BLaER1 (cell line): ENCODE measurements around the gene IL2.

Experiments used
- H3K27ac ChIP-seq: shearing (Covaris generic); formaldehyde crosslinking; 2 replicates; pipeline ENCODE4 v1.8.1; 2022
- H3K27me3 ChIP-seq: shearing (Covaris generic); formaldehyde crosslinking; 2 replicates; pipeline ENCODE4 v1.8.1; 2022
- H3K36me3 ChIP-seq: shearing (Covaris generic); formaldehyde crosslinking; 2 replicates; pipeline ENCODE4 v1.8.1; 2022
- H3K4me1 ChIP-seq: shearing (Covaris generic); formaldehyde crosslinking; 2 replicates; pipeline ENCODE4 v1.8.1; 2022
- H3K4me2 ChIP-seq: shearing (Covaris generic); formaldehyde crosslinking; 2 replicates; pipeline ENCODE4 v1.8.1; 2022
- H3K4me3 ChIP-seq: shearing (Covaris generic); formaldehyde crosslinking; 2 replicates; pipeline ENCODE4 v1.8.1; 2022
- H3K9ac ChIP-seq: shearing (Covaris generic); formaldehyde crosslinking; 2 replicates; pipeline ENCODE4 v1.8.1; 2022
- H3K9me3 ChIP-seq: shearing (Covaris generic); formaldehyde crosslinking; 2 replicates; pipeline ENCODE4 v1.8.1; 2022
- H4K20me1 ChIP-seq: shearing (Covaris generic); formaldehyde crosslinking; 2 replicates; pipeline ENCODE4 v1.8.1; 2022
- Cebpa-rat ChIP-seq: shearing (Covaris generic); IDR thresholded peaks from 2 replicates; pipeline ENCODE4 v1.8.1; 2022

The IL2 gene

DNA sequence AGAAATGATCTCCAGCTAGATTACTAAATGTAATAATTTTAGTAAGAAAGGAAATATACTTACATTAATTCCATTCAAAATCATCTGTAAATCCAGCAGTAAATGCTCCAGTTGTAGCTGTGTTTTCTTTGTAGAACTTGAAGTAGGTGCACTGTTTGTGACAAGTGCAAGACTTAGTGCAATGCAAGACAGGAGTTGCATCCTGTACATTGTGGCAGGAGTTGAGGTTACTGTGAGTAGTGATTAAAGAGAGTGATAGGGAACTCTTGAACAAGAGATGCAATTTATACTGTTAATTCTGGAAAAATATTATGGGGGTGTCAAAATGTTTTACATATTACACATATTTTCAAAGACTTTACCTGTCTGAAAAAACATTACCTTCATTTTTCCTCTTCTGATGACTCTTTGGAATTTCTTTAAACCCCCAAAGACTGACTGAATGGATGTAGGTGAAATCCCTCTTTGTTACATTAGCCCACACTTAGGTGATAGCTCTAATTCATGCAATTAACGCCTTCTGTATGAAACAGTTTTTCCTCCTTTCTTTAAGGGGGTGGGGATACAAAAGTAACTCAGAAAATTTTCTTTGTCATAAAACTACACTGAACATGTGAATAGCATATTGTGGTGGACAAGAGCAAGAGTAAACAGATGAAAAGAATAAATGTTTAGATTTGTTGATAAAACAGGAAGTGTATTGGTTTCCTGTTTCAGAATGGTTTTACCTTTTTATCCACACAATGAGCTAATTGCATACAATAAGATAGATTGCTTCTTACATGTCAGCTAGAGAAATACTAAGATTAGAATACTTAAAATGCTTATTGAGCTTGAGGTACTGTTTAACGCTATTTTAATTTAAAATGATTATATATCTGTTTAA is at the start of gene IL2:
Gene IL2, minus strand, starts transcription at position 495 of the 886 bp plus-strand sequence. Its CDS starts 285 bp downstream, at position 210.
- no peak for TF ChIP-seq Cebpa-rat
- no peak within 1 kb of the TSS for H3K9ac ChIP-seq
- H4K20me1 ChIP-seq = no peaks in the 10 kb centered on the region
- H3K27me3 ChIP-seq = no peaks in the 10 kb centered on the region
- H3K4me1 ChIP-seq = 0 out of 2 replicates have a peak, but pooled peaks cover 13% of the 10 kb centered on the region
- no peaks in the 10 kb centered on the region for H3K36me3 ChIP-seq
- no peak within 1 kb of the TSS for H3K27ac ChIP-seq
- no peak within 1 kb of the TSS for H3K4me2 ChIP-seq
- H3K9me3 ChIP-seq = no peaks in the 10 kb centered on the region
- no peak within 1 kb of the TSS for H3K4me3 ChIP-seq

DNA sequence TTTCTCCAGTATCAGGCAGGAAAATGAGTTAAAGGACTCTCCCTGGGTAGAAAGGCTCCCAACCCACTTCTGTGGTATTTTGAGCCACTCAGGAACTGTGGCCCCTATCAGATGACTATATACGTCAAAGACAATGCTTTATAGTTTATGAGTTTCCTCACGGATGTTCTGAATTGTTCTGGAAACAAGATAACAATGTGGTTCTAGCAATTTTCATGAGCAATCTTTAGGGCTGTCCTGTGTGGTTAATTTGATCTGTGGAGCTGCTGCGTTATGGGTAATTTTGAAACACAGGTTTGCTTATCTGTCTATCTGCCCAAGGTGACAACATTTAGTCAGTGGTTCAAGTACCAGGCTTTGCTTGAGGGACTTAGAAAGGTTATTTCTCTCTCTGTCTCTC is 46.7 kb upstream of the IL2 start:
- Histone ChIP-seq H3K4me1 (no peaks in the 10 kb centered on the region), H3K27ac (no peak overlapping the region), H3K9ac (no peak overlapping the region), H3K9me3 (no peaks in the 10 kb centered on the region), H3K36me3 (no peaks in the 10 kb centered on the region), H3K27me3 (no peaks in the 10 kb centered on the region), H3K4me2 (no peak overlapping the region), H3K4me3 (no peak overlapping the region), H4K20me1 (no peaks in the 10 kb centered on the region)
- TF ChIP-seq Cebpa-rat = no peak

DNA sequence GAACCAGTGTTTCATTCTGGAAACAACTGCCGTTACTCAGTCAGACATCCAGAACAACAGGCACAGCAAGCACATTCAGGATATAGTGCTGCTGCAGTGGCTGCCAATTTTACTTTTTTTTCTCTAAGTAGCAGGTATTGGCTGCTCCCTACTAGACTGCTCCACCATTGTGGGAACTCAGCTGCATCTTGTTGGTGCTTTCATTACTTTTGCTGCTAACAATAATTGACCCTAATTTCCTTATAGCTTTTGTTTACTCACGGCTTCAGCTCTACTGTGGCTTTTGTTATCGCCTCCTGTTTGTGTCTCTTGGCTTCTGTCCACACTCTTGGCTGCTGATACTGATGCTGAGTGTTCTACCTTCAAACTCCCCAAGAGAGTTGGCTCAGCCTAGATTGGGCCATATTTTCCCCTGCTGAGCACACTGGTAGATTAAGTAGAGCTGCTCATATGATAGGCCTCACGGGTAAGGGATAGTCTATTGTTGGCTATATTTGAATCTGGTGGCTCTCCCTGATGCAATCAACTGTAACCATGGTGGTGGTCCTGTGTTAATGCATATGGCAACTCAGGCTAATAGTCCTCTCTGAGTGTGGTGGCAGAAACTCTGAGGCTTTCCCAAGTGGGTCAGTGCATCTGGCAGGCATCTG is 44.5 kb upstream of the IL2 start:
- Histone ChIP-seq H3K27ac (no peak overlapping the region), H3K36me3 (no peaks in the 10 kb centered on the region), H3K4me2 (no peak overlapping the region), H3K9me3 (no peaks in the 10 kb centered on the region), H3K4me3 (no peak overlapping the region), H4K20me1 (no peaks in the 10 kb centered on the region), H3K4me1 (no peaks in the 10 kb centered on the region), H3K27me3 (no peaks in the 10 kb centered on the region), H3K9ac (no peak overlapping the region)
- no peak for TF ChIP-seq Cebpa-rat

DNA sequence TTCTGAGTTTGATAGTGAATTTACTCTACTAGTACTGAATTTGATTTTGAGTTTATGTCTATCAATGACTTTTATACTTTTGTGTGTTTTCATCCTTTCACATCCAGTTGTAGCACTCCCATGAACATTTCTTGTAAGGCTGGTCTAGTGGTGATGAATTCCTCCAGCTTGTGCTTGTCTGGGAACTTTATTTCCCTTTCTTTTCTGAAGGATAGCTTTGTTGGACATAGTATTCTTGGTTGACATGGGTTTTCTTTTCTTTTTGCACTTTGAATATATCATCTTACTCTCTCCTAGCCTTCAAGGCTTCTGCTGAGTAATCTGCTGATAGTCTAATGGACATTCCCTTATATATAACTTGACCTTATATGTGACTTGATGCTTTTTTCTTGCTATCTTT is 32.5 kb upstream of the IL2 start:
- H3K4me3 ChIP-seq = no peak overlapping the region
- H4K20me1 ChIP-seq = no peaks in the 10 kb centered on the region
- H3K9ac ChIP-seq = no peak overlapping the region
- no peak overlapping the region for H3K4me2 ChIP-seq
- no peak overlapping the region for H3K27ac ChIP-seq
- H3K9me3 ChIP-seq = peaks cover 42% of the 10 kb centered on the region
- H3K36me3 ChIP-seq = 0 out of 2 replicates have a peak, but pooled peaks cover 7% of the 10 kb centered on the region
- H3K27me3 ChIP-seq = no peaks in the 10 kb centered on the region
- TF ChIP-seq Cebpa-rat = no peak
- H3K4me1 ChIP-seq = no peaks in the 10 kb centered on the region

DNA sequence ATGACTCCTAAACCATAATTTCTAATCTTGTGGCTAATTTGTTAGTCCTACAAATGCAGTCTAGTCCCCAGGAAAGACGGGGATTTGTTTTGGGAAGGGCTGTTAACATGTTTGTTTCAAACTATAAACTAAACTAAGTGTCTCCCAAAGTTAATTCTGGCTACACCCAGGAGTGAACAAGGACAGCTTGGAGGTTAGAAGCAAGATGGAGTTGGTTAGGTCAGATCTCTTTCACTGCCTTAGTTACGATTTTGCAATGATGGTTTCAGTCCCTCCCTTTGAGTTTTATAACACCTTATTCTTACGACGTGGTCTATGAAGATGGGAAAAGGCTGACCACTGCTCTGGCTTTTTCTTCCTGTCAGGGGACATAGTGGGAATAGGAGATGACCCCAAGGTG is 27.0 kb upstream of the IL2 start:
- no peaks in the 10 kb centered on the region for H4K20me1 ChIP-seq
- peaks cover 10% of the 10 kb centered on the region for H3K9me3 ChIP-seq
- H3K27ac ChIP-seq = no peak overlapping the region
- no peak overlapping the region for H3K4me3 ChIP-seq
- H3K4me1 ChIP-seq = no peaks in the 10 kb centered on the region
- no peak for TF ChIP-seq Cebpa-rat
- no peak overlapping the region for H3K9ac ChIP-seq
- H3K27me3 ChIP-seq = no peaks in the 10 kb centered on the region
- no peaks in the 10 kb centered on the region for H3K36me3 ChIP-seq
- H3K4me2 ChIP-seq = no peak overlapping the region

DNA sequence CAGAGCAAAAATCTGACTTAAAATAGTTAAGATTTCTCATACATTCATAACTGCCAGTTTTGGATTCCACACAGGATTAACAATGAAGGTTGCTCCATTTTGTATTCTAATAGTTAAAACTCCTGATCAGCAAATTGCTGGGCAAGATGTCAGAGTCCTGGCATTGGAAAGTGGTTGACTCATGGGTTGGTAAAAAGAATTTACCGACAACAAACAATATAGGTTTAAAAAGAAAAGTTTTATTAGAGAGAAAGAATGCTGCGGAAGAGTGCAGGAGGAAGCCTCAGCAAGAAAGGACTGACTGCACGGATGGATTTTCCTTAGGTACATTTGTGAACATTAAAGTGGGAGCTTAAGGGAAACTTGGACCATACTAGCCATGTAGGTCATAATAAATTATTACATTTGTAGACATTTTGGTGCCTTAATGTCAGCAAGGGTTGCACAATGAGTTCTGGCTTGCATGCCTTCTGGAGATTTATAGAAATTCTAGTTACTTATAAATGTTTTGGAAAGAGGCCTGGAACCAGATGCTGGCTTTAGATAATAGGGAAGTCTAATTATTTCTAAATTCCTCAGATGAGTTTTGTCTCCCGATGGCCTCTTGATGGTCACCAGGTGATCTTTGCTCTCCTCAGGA is 25.4 kb upstream of the IL2 start:
- no peaks in the 10 kb centered on the region for H3K36me3 ChIP-seq
- no peak for TF ChIP-seq Cebpa-rat

DNA sequence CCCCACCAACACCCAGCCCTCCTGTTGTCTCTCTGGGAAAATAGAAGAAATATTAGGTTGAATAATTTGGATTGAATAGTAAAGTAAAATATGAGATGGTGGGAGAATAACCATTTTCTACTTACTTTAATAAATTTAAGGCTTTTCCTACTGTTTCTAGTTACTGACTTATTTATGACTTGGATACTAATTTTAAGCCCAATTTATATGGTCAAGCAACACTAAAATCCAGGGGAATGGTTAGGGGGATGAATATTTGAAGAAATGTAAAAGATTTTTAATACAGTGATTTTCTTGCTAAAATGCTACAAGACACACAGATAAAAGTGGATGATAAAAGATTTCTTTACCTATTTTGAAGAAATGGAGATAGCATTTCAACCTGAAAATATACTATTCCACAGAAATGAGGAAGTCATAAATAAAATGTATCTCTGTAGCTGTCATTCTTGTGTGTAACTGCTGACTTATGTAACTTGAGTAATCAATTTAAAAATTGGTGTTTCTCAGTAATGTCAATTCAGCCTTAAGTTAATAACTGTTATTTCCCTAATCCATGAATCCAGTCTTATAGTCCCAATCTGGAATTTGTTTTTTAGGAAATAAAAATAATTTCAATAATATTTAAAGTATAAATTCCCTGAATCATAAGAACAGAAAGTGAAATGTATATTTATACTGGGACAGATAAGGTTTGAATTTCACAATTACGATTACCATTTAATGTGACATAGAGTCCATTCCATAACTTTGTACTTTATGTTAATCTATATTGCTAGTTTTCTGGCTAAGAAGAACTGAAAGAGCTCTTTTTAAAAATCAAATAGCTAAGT is 24.3 kb upstream of the IL2 start:
- Histone ChIP-seq H4K20me1 (no peaks in the 10 kb centered on the region), H3K4me3 (no peak overlapping the region), H3K9ac (no peak overlapping the region), H3K9me3 (no peaks in the 10 kb centered on the region), H3K4me1 (no peaks in the 10 kb centered on the region), H3K36me3 (no peaks in the 10 kb centered on the region), H3K27me3 (no peaks in the 10 kb centered on the region), H3K4me2 (no peak overlapping the region), H3K27ac (no peak overlapping the region)
- TF ChIP-seq Cebpa-rat = no peak

More for the DNA sequence above, 25.4 kb upstream of the IL2 start:
- no peaks in the 10 kb centered on the region for H4K20me1 ChIP-seq
- H3K4me3 ChIP-seq = no peak overlapping the region
- H3K9me3 ChIP-seq = peaks cover 1% of the 10 kb centered on the region; the same call in 1 of the 2 replicates
- H3K9ac ChIP-seq = no peak overlapping the region
- no peaks in the 10 kb centered on the region for H3K27me3 ChIP-seq
- H3K4me1 ChIP-seq = no peaks in the 10 kb centered on the region
- H3K27ac ChIP-seq = no peak overlapping the region
- no peak overlapping the region for H3K4me2 ChIP-seq

DNA sequence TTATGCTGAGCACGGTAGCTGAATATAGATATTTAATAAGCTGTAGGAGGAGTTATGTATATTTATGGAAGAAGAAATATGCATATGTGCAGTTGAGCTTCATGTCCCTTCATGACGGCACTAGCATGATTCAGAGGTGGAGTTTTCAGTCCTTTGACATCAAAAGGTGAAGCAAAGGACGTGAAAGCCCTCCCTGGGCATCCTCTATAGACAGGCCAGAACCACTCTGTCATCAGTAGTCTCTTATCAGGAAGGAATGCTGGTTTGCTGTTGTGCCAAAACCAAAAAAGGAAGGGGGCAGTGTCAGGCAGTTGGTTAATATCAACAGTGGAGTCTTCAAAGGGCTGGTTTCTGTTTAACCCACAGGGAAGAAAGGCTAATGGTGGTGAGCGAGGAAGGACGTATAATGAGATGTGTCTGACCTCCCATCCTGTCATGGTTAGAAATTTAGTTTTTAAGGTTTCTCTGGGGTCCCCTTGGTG is 23.5 kb upstream of the IL2 start:
- Histone ChIP-seq H3K27me3 (no peaks in the 10 kb centered on the region), H3K36me3 (no peaks in the 10 kb centered on the region), H3K9ac (no peak overlapping the region), H3K4me1 (no peaks in the 10 kb centered on the region), H3K4me2 (no peak overlapping the region), H3K27ac (no peak overlapping the region), H3K4me3 (no peak overlapping the region), H4K20me1 (no peaks in the 10 kb centered on the region), H3K9me3 (0 out of 2 replicates have a peak, but pooled peaks cover 4% of the 10 kb centered on the region)
- TF ChIP-seq Cebpa-rat = no peak

DNA sequence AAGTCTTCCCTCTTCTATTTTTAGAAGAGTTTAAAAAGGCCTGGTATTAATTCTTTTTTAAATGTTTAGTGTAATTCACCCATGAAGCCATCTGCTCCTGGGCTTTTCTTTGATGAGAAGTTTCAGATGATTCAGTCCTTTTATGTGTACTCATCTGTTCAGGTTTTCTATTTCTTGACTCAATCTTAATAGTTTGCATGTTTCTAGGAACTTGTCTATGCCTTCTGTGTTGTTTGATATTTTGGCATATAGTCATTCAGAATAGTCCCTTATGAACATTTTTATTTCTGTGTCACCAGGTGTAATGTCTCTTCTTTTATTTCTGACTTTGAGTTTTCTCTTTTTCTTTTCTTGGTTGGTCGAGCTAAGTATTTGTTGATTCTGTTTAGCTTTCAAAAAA is 20.2 kb upstream of the IL2 start:
- Histone ChIP-seq H3K36me3 (no peaks in the 10 kb centered on the region), H4K20me1 (no peaks in the 10 kb centered on the region), H3K27me3 (no peaks in the 10 kb centered on the region), H3K9ac (no peak overlapping the region), H3K27ac (no peak overlapping the region), H3K4me3 (no peak overlapping the region), H3K4me2 (no peak overlapping the region), H3K4me1 (no peaks in the 10 kb centered on the region), H3K9me3 (0 out of 2 replicates have a peak, but pooled peaks cover 4% of the 10 kb centered on the region)
- no peak for TF ChIP-seq Cebpa-rat
